ENCODE data around the gene MAP1LC3A.

Gene MAP1LC3A

GRCh38 chr20:34578521-34578920, 20.0 kb downstream of the MAP1LC3A start:
- no peak for DNase-seq

GRCh38 chr20:34579191-34579978, 20.9 kb downstream of the MAP1LC3A start:
- no peak for DNase-seq

- no peak for DNase-seq
Observed at GRCh38 chr20:34579979-34580940, 21.7 kb downstream of the MAP1LC3A start.

GRCh38 chr20:34581341-34582184, 23.0 kb downstream of the MAP1LC3A start:
- no peak for DNase-seq

GRCh38 chr20:34582221-34582620, 23.7 kb downstream of the MAP1LC3A start:
- DNase-seq = no peak

GRCh38 chr20:34582911-34583310, 24.4 kb downstream of the MAP1LC3A start:
- DNase-seq = no peak

- no peak for DNase-seq
Observed at GRCh38 chr20:34583544-34583943, 25.0 kb downstream of the MAP1LC3A start.

- DNase-seq = no peak
Observed at GRCh38 chr20:34585019-34585418, 26.5 kb downstream of the MAP1LC3A start.

GRCh38 chr20:34586488-34587163, 28.1 kb downstream of the MAP1LC3A start:
- DNase-seq = no peak

- DNase-seq = no peak
Observed at GRCh38 chr20:34595377-34596184, 37.1 kb downstream of the MAP1LC3A start.

GRCh38 chr20:34600892-34601653, 42.6 kb downstream of the MAP1LC3A start:
- no peak for DNase-seq

GRCh38 chr20:34604980-34605788, 46.7 kb downstream of the MAP1LC3A start:
- no peak for DNase-seq

- DNase-seq = no peak
Observed at GRCh38 chr20:34607066-34607465, 48.5 kb downstream of the MAP1LC3A start.
